Vagina (tissue), 2 donors: Measurements from ENCODE around the gene SUSD1. TPM values are rescaled to one million over a fixed set of nuclear protein-coding genes. Genes with fewer than 3 reads are reported as not detected.
A peak's percentile ranks its signal among the peaks of the same experiment; 100 is the strongest.

Experiments used
- DNase-seq, 2 donors: peaks; one replicate each; pipeline ENCODE4 v3.0.0-alpha.2; 2017; ENCODE audit errors: extremely low spot score in 2 of 2
- H3K27ac ChIP-seq: fragments of 200-600 bp; sonication (generic); one replicate; pipeline ENCODE4 v1.5.1; 2019
- H3K27me3 ChIP-seq: fragments of 200-600 bp; sonication (generic); one replicate; pipeline ENCODE4 v1.5.1; 2019
- H3K36me3 ChIP-seq, 2 donors: fragments of 200-600 bp; sonication (generic); one replicate each; pipeline ENCODE4 v1.5.1; 2017 to 2019
- H3K4me1 ChIP-seq: fragments of 200-600 bp; sonication (generic); one replicate; pipeline ENCODE4 v1.5.1; 2019
- H3K4me3 ChIP-seq, 2 donors: fragments of 200-600 bp; sonication (generic); 1 replicate in 1 of 2; 2 replicates in 1 of 2; pipeline ENCODE4 v1.5.1; 2016 to 2019
- H3K9me3 ChIP-seq: fragments of 200-600 bp; sonication (generic); one replicate; pipeline ENCODE4 v1.5.1; 2019
- CTCF ChIP-seq, 3 experiments: fragments of 450-650 bp in 2 of 3; fragments of 200-600 bp in 1 of 3; sonication (generic) in 1 of 3; IDR thresholded peaks; one replicate each; pipeline ENCODE4 v1.5.1; 2017 to 2019; ENCODE audit warnings: antibody characterized with exemption in 3 of 3, mild to moderate bottlenecking in 2 of 3, moderate library complexity in 2 of 3
- POLR2A ChIP-seq, 2 donors: fragments of 450-650 bp; IDR thresholded peaks; one replicate each; pipeline ENCODE4 v1.6.1; 2017; ENCODE audit warnings: antibody characterized with exemption in 2 of 2, mild to moderate bottlenecking in 2 of 2, moderate library complexity in 2 of 2
- POLR2AphosphoS5 ChIP-seq, 2 donors: sonication (generic); formaldehyde crosslinking; IDR thresholded peaks; one replicate each; pipeline ENCODE4 v1.9.0; 2017; ENCODE audit warnings: antibody characterized with exemption in 2 of 2, mild to moderate bottlenecking in 2 of 2, low read depth in 1 of 2; ENCODE audit not compliant: insufficient read depth in 1 of 2
- intact Hi-C: fragments of 100-400 bp; cut with DNase I; formaldehyde crosslinking; loops from one replicate; pipeline ENCODE4 v1.15.1; 2023
- total RNA-seq: library from RNA; depleted of rRNA; stranded (reverse); fragments of >200 nt; gene quantifications from one replicate; pipeline ENCODE4 v1.2.3, GENCODE V29; 2016

Gene SUSD1
- total RNA-seq, 1 donor from 2014 or later = 10.8 TPM

- H3K9me3 ChIP-seq = no peaks in the 10 kb centered on the region
- intact Hi-C loops = no loop called here
- TF ChIP-seq CTCF (IDR thresholded peaks at IDR 0.05) (no peak), POLR2AphosphoS5 (IDR thresholded peaks at IDR 0.05; ENCODE audit: insufficient read depth in 1 of 2, low read depth in 1 of 2) (no peak), POLR2A (IDR thresholded peaks at IDR 0.05) (no peak)
- H3K36me3 ChIP-seq = no peaks in the 10 kb centered on the region
- no peaks in the 10 kb centered on the region for H3K4me1 ChIP-seq
- no peak for DNase-seq
- H3K4me3 ChIP-seq = no peak overlapping the region
- H3K27me3 ChIP-seq = no peaks in the 10 kb centered on the region
- no peak overlapping the region for H3K27ac ChIP-seq
Observed at GRCh38 chr9:112159781-112160180, 15.3 kb downstream of the SUSD1 start.

GRCh38 chr9:112158656-112159367 is 16.3 kb downstream of the SUSD1 start:
- Histone ChIP-seq H3K4me1 (no peaks in the 10 kb centered on the region), H3K9me3 (no peaks in the 10 kb centered on the region), H3K4me3 (no peak overlapping the region), H3K27me3 (no peaks in the 10 kb centered on the region), H3K36me3 (no peaks in the 10 kb centered on the region), H3K27ac (no peak overlapping the region)
- intact Hi-C loops = no loop called here
- DNase-seq = no peak
- no peak for TF ChIP-seq POLR2A (IDR thresholded peaks at IDR 0.05)
- no peak for TF ChIP-seq CTCF (IDR thresholded peaks at IDR 0.05)
- TF ChIP-seq POLR2AphosphoS5 (IDR thresholded peaks at IDR 0.05; ENCODE audit: insufficient read depth in 1 of 2, low read depth in 1 of 2) = no peak

- Histone ChIP-seq H3K9me3 (no peaks in the 10 kb centered on the region), H3K36me3 (no peaks in the 10 kb centered on the region), H3K4me3 (no peak overlapping the region), H3K27me3 (no peaks in the 10 kb centered on the region), H3K27ac (no peak overlapping the region), H3K4me1 (no peaks in the 10 kb centered on the region)
- intact Hi-C loops = no loop called here
- DNase-seq = peak in 1 of 2 donors; percentile 27
- no peak for TF ChIP-seq POLR2AphosphoS5 (IDR thresholded peaks at IDR 0.05; ENCODE audit: insufficient read depth in 1 of 2, low read depth in 1 of 2)
- no peak for TF ChIP-seq CTCF (IDR thresholded peaks at IDR 0.05)
- no peak for TF ChIP-seq POLR2A (IDR thresholded peaks at IDR 0.05)
Observed at GRCh38 chr9:112157961-112158360, 17.1 kb downstream of the SUSD1 start.

- no peaks in the 10 kb centered on the region for H3K36me3 ChIP-seq
- H3K4me3 ChIP-seq = no peak overlapping the region
- no peak for DNase-seq
- H3K27me3 ChIP-seq = no peaks in the 10 kb centered on the region
- H3K9me3 ChIP-seq = no peaks in the 10 kb centered on the region
- no peaks in the 10 kb centered on the region for H3K4me1 ChIP-seq
- H3K27ac ChIP-seq = no peak overlapping the region
- no peak for TF ChIP-seq CTCF (IDR thresholded peaks at IDR 0.05)
- no peak for TF ChIP-seq POLR2A (IDR thresholded peaks at IDR 0.05)
- no peak for TF ChIP-seq POLR2AphosphoS5 (IDR thresholded peaks at IDR 0.05; ENCODE audit: insufficient read depth in 1 of 2, low read depth in 1 of 2)
- intact Hi-C loops = no loop called here
Observed at GRCh38 chr9:112157087-112157486, 18.0 kb downstream of the SUSD1 start.

- H3K27ac ChIP-seq = no peak overlapping the region
- TF ChIP-seq CTCF (IDR thresholded peaks at IDR 0.05) = no peak
- no peak for TF ChIP-seq POLR2AphosphoS5 (IDR thresholded peaks at IDR 0.05; ENCODE audit: insufficient read depth in 1 of 2, low read depth in 1 of 2)
- TF ChIP-seq POLR2A (IDR thresholded peaks at IDR 0.05) = no peak
- intact Hi-C loops = no loop called here
Observed at GRCh38 chr9:112149211-112149610, 25.9 kb downstream of the SUSD1 start.

More at GRCh38 chr9:112149211-112149610, 25.9 kb downstream of the SUSD1 start:
- Histone ChIP-seq H3K9me3 (no peaks in the 10 kb centered on the region), H3K27me3 (no peaks in the 10 kb centered on the region), H3K4me1 (no peaks in the 10 kb centered on the region), H3K4me3 (no peak overlapping the region), H3K36me3 (no peaks in the 10 kb centered on the region)
- DNase-seq = no peak
